Upper lobe of left lung (tissue), 6 donors: ENCODE results near the gene CDKN1C. TPM values are rescaled to one million over a fixed set of nuclear protein-coding genes. Genes with fewer than 3 reads are reported as not detected.

Experiments
- ATAC-seq, 2 donors: fragments of 200-7000 bp; cut with Tn5 transposase; one replicate each; pipeline ENCODE4 v1.9.1; 2022; ENCODE audit warnings: mild to moderate bottlenecking in 2 of 2, moderate library complexity in 2 of 2; ENCODE audit not compliant: low FRiP score in 2 of 2
- DNase-seq, 2 donors: peaks; one replicate each; pipeline ENCODE4 v3.0.0-alpha.2; 2019 to 2020
- H3K27ac ChIP-seq, 4 donors: fragments of 200-600 bp; sonication (generic); one replicate each; pipeline ENCODE4 v1.5.1; 2016 to 2019
- H3K27me3 ChIP-seq, 4 donors: fragments of 200-600 bp; sonication (generic); one replicate each; pipeline ENCODE4 v1.5.1; 2017 to 2019
- H3K36me3 ChIP-seq, 4 donors: fragments of 200-600 bp; sonication (generic); one replicate each; pipeline ENCODE4 v1.5.1; 2016 to 2019
- H3K4me1 ChIP-seq, 4 donors: fragments of 200-600 bp; sonication (generic); one replicate each; pipeline ENCODE4 v1.5.1; 2018 to 2019
- H3K4me3 ChIP-seq, 4 donors: fragments of 200-600 bp; sonication (generic); one replicate each; pipeline ENCODE4 v1.5.1; 2017 to 2019; ENCODE audit warnings: mild to moderate bottlenecking in 2 of 4, moderate library complexity in 1 of 4
- H3K9me3 ChIP-seq, 4 donors: fragments of 200-600 bp; sonication (generic); one replicate each; pipeline ENCODE4 v1.5.1; 2018 to 2019
- CTCF ChIP-seq, 6 experiments: fragments of 450-650 bp in 4 of 6; fragments of 200-600 bp in 2 of 6; sonication (generic) in 2 of 6; IDR thresholded peaks; one replicate each; pipeline ENCODE4 v1.5.1; 2016 to 2019; ENCODE audit warnings: antibody characterized with exemption in 6 of 6
- EP300 ChIP-seq, 4 donors: sonication (generic); formaldehyde crosslinking; IDR thresholded peaks; one replicate each; pipeline ENCODE4 v1.5.1; 2017; ENCODE audit warnings: antibody characterized with exemption in 4 of 4, control low read depth in 2 of 4
- POLR2A ChIP-seq, 4 donors: fragments of 450-650 bp; IDR thresholded peaks; one replicate each; pipeline ENCODE4 v1.5.1; 2016 to 2017; ENCODE audit warnings: antibody characterized with exemption in 4 of 4, mild to moderate bottlenecking in 2 of 4
- POLR2AphosphoS5 ChIP-seq, 2 donors: sonication (generic); formaldehyde crosslinking; IDR thresholded peaks; one replicate each; pipeline ENCODE4 v1.5.1; 2017; ENCODE audit warnings: antibody characterized with exemption in 2 of 2
- WGBS, 2 donors: methylation state at CpG; one replicate each; pipeline ENCODE4 v1.1.5; 2017 to 2018; 5-methylcytosine and 5-hydroxymethylcytosine counted together
- total RNA-seq, 6 donors: library from RNA; depleted of rRNA in 4 of 6; stranded (reverse); fragments of >200 nt in 4 of 6; gene quantifications; one replicate each; pipeline versions ENCODE4 v1.1.0 to v1.2.1, GENCODE V29; 2016 to 2021
- donor health status: DM: no; HTN: no; CAD: no; lungs with moderate emphysema.
- donor health status: DM: no; HTN: yes; CAD: no; lungs with severe emphysema.

CDKN1C gene
- total RNA-seq, 6 donors from 2014 or later: 23.4 to 71.9 (median 33.6) TPM

- no peak for TF ChIP-seq POLR2A (IDR thresholded peaks at IDR 0.05)
- no peak for TF ChIP-seq POLR2AphosphoS5 (IDR thresholded peaks at IDR 0.05)
- TF ChIP-seq CTCF (IDR thresholded peaks at IDR 0.05): no peak
- peaks cover 0 to 15% (median 12%) of the 10 kb centered on the region in 4 donors for H3K4me1 ChIP-seq
- H3K4me3 ChIP-seq: no peak overlapping the region
- 62 to 90% methylated on average over 29 to 40 of the region's 53 CpGs for WGBS, 2 donors
- no peak for ATAC-seq
- no peaks in the 10 kb centered on the region for H3K27me3 ChIP-seq
- H3K36me3 ChIP-seq: no peaks in the 10 kb centered on the region
- no peak overlapping the region for H3K27ac ChIP-seq
- DNase-seq: peak in 1 of 2 donors; percentile 82
- no peaks in the 10 kb centered on the region for H3K9me3 ChIP-seq
Measured at GRCh38 chr11:2849994-2850770, 35.4 kb downstream of the CDKN1C start.

- DNase-seq: no peak
Measured at GRCh38 chr11:2848497-2848896, 37.1 kb downstream of the CDKN1C start.

GRCh38 chr11:2847561-2847960 lies 38.0 kb downstream of the CDKN1C start:
- peaks cover 0 to 15% (median 12%) of the 10 kb centered on the region in 4 donors for H3K4me1 ChIP-seq
- no peak for DNase-seq
- WGBS, 2 donors: 81 to 82% methylated on average over 7 to 21 of the region's 21 CpGs
- no peaks in the 10 kb centered on the region for H3K27me3 ChIP-seq
- TF ChIP-seq POLR2AphosphoS5 (IDR thresholded peaks at IDR 0.05) (no peak), EP300 (IDR thresholded peaks at IDR 0.05) (no peak)
- ATAC-seq: no peak
- no peaks in the 10 kb centered on the region for H3K9me3 ChIP-seq
- no peak overlapping the region for H3K4me3 ChIP-seq
- no peaks in the 10 kb centered on the region for H3K36me3 ChIP-seq
- H3K27ac ChIP-seq: no peak overlapping the region

More at GRCh38 chr11:2848497-2848896, 37.1 kb downstream of the CDKN1C start:
- peaks cover 0 to 15% (median 12%) of the 10 kb centered on the region in 4 donors for H3K4me1 ChIP-seq
- no peak overlapping the region for H3K27ac ChIP-seq
- H3K27me3 ChIP-seq: no peaks in the 10 kb centered on the region
- H3K4me3 ChIP-seq: no peak overlapping the region
- WGBS, 2 donors: 88 to 100% methylated on average over 1 to 7 of the region's 9 CpGs
- no peaks in the 10 kb centered on the region for H3K36me3 ChIP-seq
- no peak for ATAC-seq
- H3K9me3 ChIP-seq: no peaks in the 10 kb centered on the region
- TF ChIP-seq CTCF (IDR thresholded peaks at IDR 0.05) (no peak), EP300 (IDR thresholded peaks at IDR 0.05) (no peak), POLR2A (IDR thresholded peaks at IDR 0.05) (no peak), POLR2AphosphoS5 (IDR thresholded peaks at IDR 0.05) (no peak)

- DNase-seq (peak in 1 of 2 donors; percentile 75), ATAC-seq (no peak)
- Histone ChIP-seq H3K9me3 (no peaks in the 10 kb centered on the region), H3K4me3 (no peak overlapping the region), H3K4me1 (peaks cover 0 to 15% (median 12%) of the 10 kb centered on the region in 4 donors), H3K27ac (no peak overlapping the region), H3K27me3 (no peaks in the 10 kb centered on the region), H3K36me3 (no peaks in the 10 kb centered on the region)
- 95 to 96% methylated on average over 7 to 9 of the region's 11 CpGs for WGBS, 2 donors
- TF ChIP-seq POLR2AphosphoS5 (IDR thresholded peaks at IDR 0.05): no peak
- no peak for TF ChIP-seq CTCF (IDR thresholded peaks at IDR 0.05)
- TF ChIP-seq EP300 (IDR thresholded peaks at IDR 0.05): no peak
- TF ChIP-seq POLR2A (IDR thresholded peaks at IDR 0.05): no peak
Measured at GRCh38 chr11:2846470-2846869, 39.1 kb downstream of the CDKN1C start.

GRCh38 chr11:2846056-2846455 lies 39.5 kb downstream of the CDKN1C start:
- no peak overlapping the region for H3K27ac ChIP-seq
- no peak for TF ChIP-seq POLR2AphosphoS5 (IDR thresholded peaks at IDR 0.05)
- H3K4me3 ChIP-seq: no peak overlapping the region
- peaks cover 0 to 15% (median 12%) of the 10 kb centered on the region in 4 donors for H3K4me1 ChIP-seq
- ATAC-seq (no peak), DNase-seq (peak in 1 of 2 donors; percentile 68)
- 84 to 87% methylated on average over 16 to 17 of the region's 17 CpGs for WGBS, 2 donors
- H3K9me3 ChIP-seq: no peaks in the 10 kb centered on the region
- no peaks in the 10 kb centered on the region for H3K36me3 ChIP-seq
- H3K27me3 ChIP-seq: no peaks in the 10 kb centered on the region

GRCh38 chr11:2844996-2845395 lies 40.6 kb downstream of the CDKN1C start:
- H3K4me1 ChIP-seq: peaks cover 0 to 9% (median 7%) of the 10 kb centered on the region in 4 donors
- no peaks in the 10 kb centered on the region for H3K27me3 ChIP-seq
- H3K4me3 ChIP-seq: no peak overlapping the region
- H3K9me3 ChIP-seq: no peaks in the 10 kb centered on the region
- WGBS, 2 donors: 87 to 95% methylated on average over 3 to 10 of the region's 12 CpGs
- no peaks in the 10 kb centered on the region for H3K36me3 ChIP-seq
- no peak overlapping the region for H3K27ac ChIP-seq
- DNase-seq (no peak), ATAC-seq (no peak)
- TF ChIP-seq POLR2A (IDR thresholded peaks at IDR 0.05): no peak
- no peak for TF ChIP-seq CTCF (IDR thresholded peaks at IDR 0.05)
- no peak for TF ChIP-seq POLR2AphosphoS5 (IDR thresholded peaks at IDR 0.05)
- TF ChIP-seq EP300 (IDR thresholded peaks at IDR 0.05): no peak
